K562 (cell line): ENCODE data around the gene SULT2B1. TPM values are rescaled to one million over a fixed set of nuclear protein-coding genes. Genes with fewer than 3 reads are reported as not detected.

Experiments used
- ATAC-seq: fragments of 200-7000 bp; cut with Tn5 transposase; 3 replicates; pipeline ENCODE4 v1.9.1; 2020; ENCODE audit warnings: moderate library complexity
- BruUV-seq: library from RNA; stranded (reverse); fragments of 400-500 nt; replicated peaks from 2 replicates; lab custom pipeline; 2021; lab: Mats Ljungman, UMichigan
- CTCF ChIA-PET: fragments of 300-600 bp; formaldehyde crosslinking; extraction: SDS; loops from one replicate; lab custom pipeline; 2021; ENCODE audit warnings: low intra/inter-chr PET ratio; lab: Yijun Ruan, JAX
- POLR2A ChIA-PET: fragments of 300-600, 350-650 bp; sonication (Branson Sonifier 250); formaldehyde crosslinking; extraction: SDS; loops from one replicate; lab custom pipeline; 2021; ENCODE audit warnings: antibody characterized with exemption, inconsistent platforms; lab: Yijun Ruan, JAX
- DNase-seq, 4 experiments: peaks; one replicate each; pipeline versions ENCODE4 v3.0.0 to v3.0.0-alpha.2; 2011 to 2018; ENCODE audit warnings: low spot score in 3 of 4, mixed read lengths in 3 of 4; ENCODE audit errors: extremely low read depth in 1 of 4
- FAIRE-seq: peaks from 2 replicates; lab custom pipeline; 2011; peaks lifted over from hg19 to GRCh38; lab: Jason Lieb, UNC
- H2AFZ ChIP-seq: 2 replicates; pipeline ENCODE4 v1.6.0; 2011; ENCODE audit warnings: low read depth, low read length, control low read depth, inconsistent platforms
- H3K27ac ChIP-seq: fragments of 200-600 bp; 3 replicates; pipeline ENCODE4 v1.8.0; 2011; ENCODE audit warnings: low read depth, mild to moderate bottlenecking, control low read depth, inconsistent platforms, low read length, moderate library complexity, mixed read lengths; ENCODE audit errors: extremely low read depth
- H3K27me3 ChIP-seq, 2 experiments: fragments of 300-600 bp in 1 of 2; 2 replicates in 1 of 2; 3 replicates in 1 of 2; pipeline versions ENCODE4 v1.6.0 to v1.8.0; 2011; ENCODE audit warnings: inconsistent platforms in 2 of 2, low read length in 2 of 2, mild to moderate bottlenecking in 1 of 2, mixed read lengths in 1 of 2, moderate library complexity in 1 of 2; ENCODE audit not compliant: control insufficient read depth in 2 of 2, insufficient read depth in 2 of 2
- H3K36me3 ChIP-seq: fragments of 300-600 bp; 3 replicates; pipeline ENCODE4 v1.8.0; 2011; ENCODE audit warnings: mild to moderate bottlenecking, low read length, inconsistent platforms; ENCODE audit not compliant: control insufficient read depth, insufficient read depth
- H3K4me1 ChIP-seq, 2 experiments: fragments of 200-600 bp in 1 of 2; replicated peaks in 1 of 2; 2 replicates in 1 of 2; 3 replicates in 1 of 2; pipeline versions ENCODE4 v1.5.1 to v1.8.0; 2011; ENCODE audit warnings: inconsistent platforms in 2 of 2, low read length in 2 of 2, mild to moderate bottlenecking in 1 of 2, mixed read lengths in 1 of 2, moderate library complexity in 1 of 2; ENCODE audit not compliant: control insufficient read depth in 2 of 2, insufficient read depth in 2 of 2
- H3K4me2 ChIP-seq: 2 replicates; pipeline ENCODE4 v1.6.1; 2011; ENCODE audit warnings: low read length, control low read depth, inconsistent platforms, mixed read lengths; ENCODE audit not compliant: insufficient read depth
- H3K4me3 ChIP-seq: fragments of 200-600 bp; sonication (generic), shearing (Covaris generic); 2 replicates; pipeline ENCODE4 v1.5.1; 2016; ENCODE audit warnings: control low read depth, inconsistent platforms
- H3K79me2 ChIP-seq: fragments of 200-600 bp; 3 replicates; pipeline ENCODE4 v1.8.0; 2011; ENCODE audit warnings: low read length, inconsistent platforms; ENCODE audit not compliant: control insufficient read depth, insufficient read depth
- H3K9ac ChIP-seq, 2 experiments: 2 replicates each; pipeline versions ENCODE4 v1.6.0 to v1.6.1; 2011; ENCODE audit warnings: low read depth in 2 of 2, low read length in 2 of 2, control low read depth in 1 of 2, inconsistent platforms in 1 of 2, mild to moderate bottlenecking in 1 of 2, mixed read lengths in 1 of 2; ENCODE audit not compliant: insufficient read depth in 1 of 2
- H3K9me1 ChIP-seq: one replicate; pipeline ENCODE4 v1.6.0; 2011; ENCODE audit warnings: inconsistent platforms, mild to moderate bottlenecking, low read length, moderate library complexity; ENCODE audit not compliant: control insufficient read depth, insufficient read depth
- H3K9me3 ChIP-seq: replicated peaks from 2 replicates; pipeline ENCODE4 v1.5.1; 2011; ENCODE audit warnings: low read depth, low read length, inconsistent platforms; ENCODE audit not compliant: control insufficient read depth, insufficient read depth
- H4K20me1 ChIP-seq: replicated peaks from 2 replicates; pipeline ENCODE4 v1.6.1; 2011; ENCODE audit warnings: low read length, inconsistent platforms, mixed read lengths; ENCODE audit not compliant: control insufficient read depth, insufficient read depth
- BMI1 ChIP-seq: fragments of 150-350 bp; IDR thresholded peaks from 2 replicates; pipeline ENCODE4 v1.6.1; 2014; ENCODE audit warnings: low read length
- BRD4 ChIP-seq: fragments of 200-600 bp; sonication (generic); IDR thresholded peaks from 2 replicates; pipeline ENCODE4 v1.6.1; 2017; ENCODE audit warnings: inconsistent platforms
- CEBPG ChIP-seq, 3 experiments: fragments of 200-800 bp in 1 of 3; sonication (Bioruptor generic) in 1 of 3; sonication (generic) in 1 of 3; formaldehyde crosslinking in 1 of 3; IDR thresholded peaks in 2 of 3; conservative IDR thresholded peaks in 1 of 3; 2 replicates each; pipeline versions ENCODE4 v1.6.1 to v1.8.0; 2016 to 2022; ENCODE audit warnings: missing compliant biosample characterization in 2 of 3, missing genetic modification characterization in 2 of 3, mild to moderate bottlenecking in 1 of 3, missing genetic modification reagents in 1 of 3
- CHD1 ChIP-seq: fragments of 200-600 bp; sonication (generic); IDR thresholded peaks from one replicate; pipeline ENCODE4 v1.6.1; 2012; ENCODE audit warnings: mild to moderate bottlenecking, moderate library complexity, low read length, inconsistent platforms
- CREBBP ChIP-seq: IDR thresholded peaks from one replicate; pipeline ENCODE4 v1.6.1; 2012; ENCODE audit warnings: low read depth, mild to moderate bottlenecking, control low read depth, inconsistent platforms, low read length
- FOXA3 ChIP-seq, 2 experiments: fragments of 450-650 bp in 1 of 2; sonication (generic) in 1 of 2; formaldehyde crosslinking; IDR thresholded peaks in 1 of 2; conservative IDR thresholded peaks in 1 of 2; 2 replicates each; pipeline versions ENCODE4 v1.4.0 to v1.8.0; 2020 to 2022; ENCODE audit warnings: mild to moderate bottlenecking in 2 of 2, missing genetic modification reagents in 1 of 2
- NR4A1 ChIP-seq, 2 experiments: fragments of 250-450 bp in 1 of 2; fragments of 450-650 bp in 1 of 2; sonication (Bioruptor Pico) in 1 of 2; IDR thresholded peaks; 2 replicates each; pipeline versions ENCODE4 v1.4.0 to v1.6.1; 2016 to 2020; ENCODE audit warnings: mild to moderate bottlenecking in 2 of 2, missing compliant biosample characterization in 1 of 2, missing genetic modification characterization in 1 of 2, moderate library complexity in 1 of 2
- SAP30 ChIP-seq: fragments of 200-600 bp; sonication (generic); IDR thresholded peaks from 2 replicates; pipeline ENCODE4 v1.6.1; 2012; ENCODE audit warnings: borderline replicate concordance, low read depth, mild to moderate bottlenecking, moderate library complexity, low read length, control low read depth, inconsistent platforms; ENCODE audit not compliant: insufficient read depth, poor library complexity, severe bottlenecking
- SIN3A ChIP-seq, 2 experiments: fragments of 150-350 bp in 1 of 2; IDR thresholded peaks; 2 replicates each; pipeline ENCODE4 v1.6.1; 2011 to 2016; ENCODE audit warnings: borderline replicate concordance in 2 of 2, low read depth in 2 of 2, low read length in 2 of 2, mild to moderate bottlenecking in 2 of 2, moderate library complexity in 2 of 2; ENCODE audit not compliant: control insufficient read depth in 1 of 2
- SMARCB1 ChIP-seq: IDR thresholded peaks from 2 replicates; pipeline ENCODE4 v1.6.1; 2011; ENCODE audit warnings: improper control_type of control experiment, low read depth; ENCODE audit not compliant: insufficient read length
- SRSF3 ChIP-seq: fragments of 200-400 bp; formaldehyde crosslinking; IDR thresholded peaks from 2 replicates; pipeline ENCODE4 v1.6.1; 2016; ENCODE audit warnings: mild to moderate bottlenecking, low read length, moderate library complexity; ENCODE audit not compliant: insufficient read depth
- ZFP30 ChIP-seq: fragments of 250-450 bp; sonication (Bioruptor Pico); IDR thresholded peaks from 2 replicates; pipeline ENCODE4 v1.8.0; 2022; ENCODE audit warnings: moderate library complexity, mild to moderate bottlenecking, inconsistent platforms, borderline replicate concordance
- ZKSCAN3 ChIP-seq: fragments of 250-450 bp; sonication (Bioruptor Pico); IDR thresholded peaks from 2 replicates; pipeline ENCODE4 v1.4.0; 2020
- ZKSCAN8 ChIP-seq: fragments of 200-800 bp; sonication (Bioruptor generic); IDR thresholded peaks from 2 replicates; pipeline ENCODE4 v1.6.1; 2016; ENCODE audit warnings: missing genetic modification characterization, missing compliant biosample characterization
- ZNF121 ChIP-seq: sonication (generic); formaldehyde crosslinking; conservative IDR thresholded peaks from 2 replicates; pipeline ENCODE4 v1.8.0; 2022; ENCODE audit warnings: missing genetic modification reagents
- ZNF232 ChIP-seq: sonication (generic); formaldehyde crosslinking; IDR thresholded peaks from 2 replicates; pipeline ENCODE4 v1.8.0; 2022; ENCODE audit warnings: mild to moderate bottlenecking, missing genetic modification reagents
- ZNF3 ChIP-seq: fragments of 250-450 bp; sonication (Bioruptor Pico); IDR thresholded peaks from 2 replicates; pipeline ENCODE4 v1.5.0; 2021; ENCODE audit warnings: mild to moderate bottlenecking, moderate library complexity
- WGBS: fragments of 100-300 bp; shearing (Covaris generic); methylation state at CpG from one replicate; pipeline ENCODE4 v1.1.6; 2016; ENCODE audit warnings: low coverage, mixed read lengths; ENCODE audit not compliant: insufficient coverage; ENCODE audit errors: missing lambda C conversion rate; 5-methylcytosine and 5-hydroxymethylcytosine counted together
- in situ Hi-C: fragments of 300-500 bp; cut with MboI; formaldehyde crosslinking; loops from 4 replicates; pipeline ENCODE4 v1.15.0; 2018; ENCODE audit warnings: inconsistent platforms, mixed read lengths
- intact Hi-C: fragments of 100-400 bp; cut with micrococcal nuclease; formaldehyde crosslinking; loops from 2 replicates; pipeline ENCODE4 v1.14.2; 2022
- polyA plus RNA-seq, 8 experiments: library from polyadenylated mRNA; depleted of rRNA in 4 of 8; stranded (reverse) in 5 of 8; unstranded in 3 of 8; fragments of >200 nt; fragmentation: Nextera tagmentation in 2 of 8; fragmentation: Illumina TruSeq in 1 of 8; extraction: Ambion mirVana in 2 of 8; extraction: Trizol in 1 of 8; gene quantifications; 2 replicates each; pipeline versions ENCODE4 v1.2.1 to v1.2.3, GENCODE V29; 2011 to 2014; ENCODE audit warnings: inconsistent platforms in 1 of 8, missing spikeins in 1 of 8
- total RNA-seq, 7 experiments: library from RNA; depleted of rRNA in 6 of 7; stranded (reverse); fragments of >200 nt in 6 of 7; fragmentation: Illumina TruSeq in 2 of 7; extraction: Trizol in 2 of 7; gene quantifications; 2 replicates each; pipeline versions ENCODE4 v1.2.1 to v1.2.3, GENCODE V29; 2011 to 2021; ENCODE audit warnings: low replicate concordance in 1 of 7

Gene SULT2B1
- total and polyA plus RNA-seq, 9 of the 15 experiments (the other 6 are each of a cell fraction or from before 2014, with no cell fraction given): 0.09 to 0.62 (median 0.22) TPM; not detected in 2

DNA sequence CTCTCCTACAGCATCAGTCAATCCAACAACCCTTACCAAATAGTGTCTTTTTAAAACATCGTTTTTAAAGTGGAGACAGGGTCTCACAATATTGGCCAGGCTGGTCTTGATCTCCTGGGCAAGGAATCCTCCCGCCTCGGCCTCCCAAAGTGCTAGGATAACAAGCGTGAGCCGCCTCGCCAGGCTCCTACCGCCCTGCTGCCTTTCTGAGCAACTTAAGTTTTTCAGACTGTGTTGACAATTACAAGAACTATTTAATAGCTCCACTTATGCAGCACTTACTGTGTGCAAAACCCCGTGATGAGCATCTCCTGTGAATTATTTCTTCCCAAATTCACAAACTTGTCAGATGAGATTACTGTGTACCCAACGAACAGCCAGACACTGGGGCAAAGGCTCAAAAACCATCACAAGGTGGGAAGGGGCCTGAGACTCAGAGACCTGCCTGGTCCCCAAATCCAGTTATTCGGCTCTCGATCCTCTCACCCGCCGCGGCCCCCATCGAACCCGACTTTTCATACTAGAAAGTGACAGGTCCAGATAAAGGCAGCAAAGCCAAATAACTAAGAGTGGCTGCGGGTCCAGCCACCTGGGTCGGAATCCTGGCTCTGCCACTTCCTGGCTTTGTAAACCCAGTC is 66.4 kb downstream of the SULT2B1 start:
- CTCF ChIA-PET: no interaction called here
- Histone ChIP-seq H3K4me2 (peak overlapping the region; percentile 91), H3K79me2 (peaks cover 44% of the 10 kb centered on the region), H4K20me1 (peaks cover 37% of the 10 kb centered on the region), H3K27ac (peak overlapping the region; percentile 78), H3K9me1 (peaks cover 11% of the 10 kb centered on the region), H3K9me3 (no peaks in the 10 kb centered on the region), H2AFZ (no peak overlapping the region), H3K9ac (peak overlapping the region; percentile 94 to 95), H3K4me3 (peak overlapping the region; percentile 64), H3K36me3 (peaks cover 38% of the 10 kb centered on the region; the same call in 2 of the 3 replicates), H3K27me3 (no peaks in the 10 kb centered on the region), H3K4me1 (peaks cover 33 to 58% of the 10 kb centered on the region in 2 experiments; a peak in 4 of 5 replicates)
- peak; percentile 64 for FAIRE-seq
- no peak for ATAC-seq
- POLR2A ChIA-PET: interaction anchor here (0.6 to 4.7 kb wide), 18 partner anchors 9 to 224 kb away, joined by 3 to 85 read pairs (median 4); partner anchors contain the start of genes DBP and SPACA4
- DNase-seq: no peak
- intact Hi-C loops (no loop called here), in situ Hi-C loops (no loop called here)
- TSS peak; percentile 76 for BruUV-seq
- WGBS: under 1% methylated on average over 18 of the region's 18 CpGs
- TF ChIP-seq BRD4 (peak; percentile 71; the same call in 1 of the 2 replicates), SAP30 (peak; percentile 64), SMARCB1 (no peak), CHD1 (peak; percentile 98), SIN3A (IDR thresholded peaks at IDR 0.05; ENCODE audit: borderline replicate concordance in 2 of 2, control insufficient read depth in 1 of 2, low read depth in 2 of 2, low read length in 2 of 2) (peak in 1 of 2 experiments; percentile 85; a peak in 1 of 4 replicates), ZNF3 (no peak), ZFP30 (no peak), ZNF232 (CRISPR knock-in tag) (0 out of 2 replicates have a peak, but pooled peaks have one; percentile 23), CEBPG (CRISPR knock-in tag; IDR thresholded peaks at IDR 0.05) (0 out of 2 replicates have a peak, but pooled peaks have one; percentile 19), CEBPG (tag; conservative IDR thresholded peaks at IDR 0.05 in 1 of 2, IDR thresholded peaks at IDR 0.05 in 1 of 2) (no peak), ZKSCAN8 (CRISPR knock-in tag) (peak; percentile 76), BMI1 (no peak), CREBBP (no peak), NR4A1 (CRISPR knock-in tag; IDR thresholded peaks at IDR 0.05) (no peak), NR4A1 (tag; IDR thresholded peaks at IDR 0.05) (no peak), SRSF3 (0 out of 2 replicates have a peak, but pooled peaks have one; percentile 33), FOXA3 (CRISPR knock-in tag; conservative IDR thresholded peaks at IDR 0.05 in 1 of 2, IDR thresholded peaks at IDR 0.05 in 1 of 2) (peak in 1 of 2 experiments; percentile 49; a peak in 1 of 4 replicates), ZKSCAN3 (CRISPR knock-in tag) (no peak), ZNF121 (CRISPR knock-in tag) (peak; percentile 56)
